ENCODE data around the gene INTS11. TPM values are rescaled to one million over a fixed set of nuclear protein-coding genes. Genes with fewer than 3 reads are reported as not detected.
A peak's percentile ranks its signal among the peaks of the same experiment; 100 is the strongest.

INTS11 gene
- total and polyA plus RNA-seq, 9 of the 15 experiments (the other 6 are each of a cell fraction or from before 2014, with no cell fraction given) = 3.6 to 183 (median 110) TPM

DNA sequence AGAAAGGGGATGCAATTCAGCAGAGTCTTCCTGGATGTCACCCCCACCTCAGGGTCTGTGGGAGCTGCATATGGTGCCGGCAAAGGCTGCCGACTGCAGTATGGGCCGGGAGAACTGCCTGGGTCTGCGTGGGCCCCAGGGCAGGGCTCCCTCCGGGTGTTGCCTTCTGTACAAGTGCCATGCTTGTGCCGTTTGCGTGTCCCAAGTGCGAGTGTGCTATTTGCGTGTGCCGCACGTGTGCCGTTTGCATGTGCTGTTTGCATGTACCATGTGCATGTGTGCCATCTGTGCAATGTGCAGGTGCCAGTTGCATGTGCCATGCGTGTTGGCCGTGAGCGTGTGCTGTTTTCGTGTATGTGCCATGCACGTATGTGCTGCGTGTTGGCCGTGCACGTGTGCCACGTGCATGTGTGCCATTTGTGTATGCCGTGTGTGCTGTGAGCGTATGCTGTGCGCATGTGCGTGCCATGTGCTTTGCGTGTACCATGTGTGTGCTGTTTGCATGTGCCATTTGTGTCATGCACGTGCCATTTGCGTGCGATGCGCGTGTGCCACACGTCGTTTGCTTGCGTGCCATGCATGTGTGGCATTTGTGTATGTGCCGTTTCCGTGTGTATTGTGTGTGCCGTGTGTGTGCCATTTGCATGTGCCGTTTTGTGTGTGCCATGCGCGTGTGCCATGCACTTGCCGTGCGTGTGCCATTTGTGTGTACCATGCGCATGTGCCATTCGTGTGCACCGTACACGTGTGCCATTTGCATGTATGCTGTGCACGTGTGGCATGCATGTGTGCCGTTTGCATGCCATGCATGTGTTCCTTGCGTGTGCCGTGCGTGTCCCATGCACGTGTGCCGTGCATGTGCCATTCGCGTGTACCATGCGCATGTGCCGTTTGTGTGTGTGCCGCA lies 5.1 kb upstream of the INTS11 start:
- ATAC-seq = no peak
- no peak overlapping the region for H3K4me3 ChIP-seq
- peaks cover 18% of the 10 kb centered on the region; the same call in 1 of the 3 replicates for H3K36me3 ChIP-seq (ENCODE audit: control insufficient read depth, insufficient read depth, low read length)
- peaks cover 19% of the 10 kb centered on the region for H3K79me2 ChIP-seq (ENCODE audit: control insufficient read depth, insufficient read depth, low read length)
- FAIRE-seq = peak; percentile 62
- no peak overlapping the region for H3K9ac ChIP-seq (ENCODE audit: insufficient read depth in 1 of 2, low read depth in 2 of 2, low read length in 2 of 2)
- H4K20me1 ChIP-seq (replicated peaks; ENCODE audit: control insufficient read depth, insufficient read depth, low read length) = peaks cover 2% of the 10 kb centered on the region; the same call in 1 of the 2 replicates
- intact Hi-C loops (cut with micrococcal nuclease) (no loop called here), in situ Hi-C loops (cut with MboI) (no loop called here)
- CTCF ChIA-PET (ENCODE audit: low intra/inter-chr PET ratio) = no interaction called here
- no peak overlapping the region for H2AFZ ChIP-seq (ENCODE audit: low read depth, low read length)
- no TSS peak for BruUV-seq (replicated peaks)
- POLR2A ChIA-PET = no interaction called here
- H3K4me2 ChIP-seq (ENCODE audit: insufficient read depth, low read length) = no peak overlapping the region
- peaks cover 6 to 95% of the 10 kb centered on the region in 2 experiments; a peak in 4 of 5 replicates for H3K4me1 ChIP-seq (replicated peaks in 1 of 2; ENCODE audit: control insufficient read depth in 2 of 2, insufficient read depth in 2 of 2, low read length in 2 of 2)
- no peak for DNase-seq (ENCODE audit: extremely low read depth in 1 of 4, low spot score in 3 of 4)
- H3K9me3 ChIP-seq (replicated peaks; ENCODE audit: control insufficient read depth, insufficient read depth, low read depth, low read length) = peaks cover 6% of the 10 kb centered on the region
- H3K9me1 ChIP-seq (ENCODE audit: control insufficient read depth, insufficient read depth, low read length) = peaks cover 4% of the 10 kb centered on the region
- WGBS (ENCODE audit: insufficient coverage, low coverage, missing lambda C conversion rate) = 90% methylated on average over 58 of the region's 58 CpGs
- H3K27me3 ChIP-seq (ENCODE audit: control insufficient read depth in 2 of 2, insufficient read depth in 2 of 2, low read length in 2 of 2) = no peaks in the 10 kb centered on the region
- no peak overlapping the region for H3K27ac ChIP-seq (ENCODE audit: extremely low read depth, low read depth, low read length)
- TF ChIP-seq ZKSCAN8 (CRISPR knock-in tag; IDR thresholded peaks at IDR 0.05) (no peak), NFATC3 (IDR thresholded peaks at IDR 0.05) (no peak), SRSF7 (optimal IDR thresholded peaks at IDR 0.05; ENCODE audit: low read depth, low read length) (no peak), SMARCB1 (IDR thresholded peaks at IDR 0.05; ENCODE audit: insufficient read length, low read depth) (no peak), KLF6 (CRISPR knock-in tag; IDR thresholded peaks at IDR 0.05; ENCODE audit: borderline replicate concordance) (no peak), PHF20 (IDR thresholded peaks at IDR 0.05; ENCODE audit: partially characterized antibody) (no peak), KDM1A (IDR thresholded peaks at IDR 0.05) (peak in 1 of 2 experiments; percentile 59; a peak in 1 of 4 replicates), THRAP3 (IDR thresholded peaks at IDR 0.05; ENCODE audit: borderline replicate concordance) (no peak), NR2C2 (CRISPR knock-in tag; IDR thresholded peaks at IDR 0.05) (0 out of 2 replicates have a peak, but pooled peaks have one; percentile 68), NR2C2 (tag; IDR thresholded peaks at IDR 0.05) (no peak), HNRNPL (IDR thresholded peaks at IDR 0.05; ENCODE audit: low read depth, low read length) (no peak), RHOXF2B (CRISPR knock-in tag; conservative IDR thresholded peaks at IDR 0.05) (no peak), ZNF324 (CRISPR knock-in tag; IDR thresholded peaks at IDR 0.05) (no peak)
- TF ChIP-seq, protein P1, sequence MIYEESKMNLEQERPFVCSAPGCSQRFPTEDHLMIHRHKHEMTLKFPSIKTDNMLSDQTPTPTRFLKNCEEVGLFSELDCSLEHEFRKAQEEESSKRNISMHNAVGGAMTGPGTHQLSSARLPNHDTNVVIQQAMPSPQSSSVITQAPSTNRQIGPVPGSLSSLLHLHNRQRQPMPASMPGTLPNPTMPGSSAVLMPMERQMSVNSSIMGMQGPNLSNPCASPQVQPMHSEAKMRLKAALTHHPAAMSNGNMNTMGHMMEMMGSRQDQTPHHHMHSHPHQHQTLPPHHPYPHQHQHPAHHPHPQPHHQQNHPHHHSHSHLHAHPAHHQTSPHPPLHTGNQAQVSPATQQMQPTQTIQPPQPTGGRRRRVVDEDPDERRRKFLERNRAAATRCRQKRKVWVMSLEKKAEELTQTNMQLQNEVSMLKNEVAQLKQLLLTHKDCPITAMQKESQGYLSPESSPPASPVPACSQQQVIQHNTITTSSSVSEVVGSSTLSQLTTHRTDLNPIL (CRISPR knock-in tag; IDR thresholded peaks at IDR 0.05) = no peak
- TF ChIP-seq, protein P2, sequence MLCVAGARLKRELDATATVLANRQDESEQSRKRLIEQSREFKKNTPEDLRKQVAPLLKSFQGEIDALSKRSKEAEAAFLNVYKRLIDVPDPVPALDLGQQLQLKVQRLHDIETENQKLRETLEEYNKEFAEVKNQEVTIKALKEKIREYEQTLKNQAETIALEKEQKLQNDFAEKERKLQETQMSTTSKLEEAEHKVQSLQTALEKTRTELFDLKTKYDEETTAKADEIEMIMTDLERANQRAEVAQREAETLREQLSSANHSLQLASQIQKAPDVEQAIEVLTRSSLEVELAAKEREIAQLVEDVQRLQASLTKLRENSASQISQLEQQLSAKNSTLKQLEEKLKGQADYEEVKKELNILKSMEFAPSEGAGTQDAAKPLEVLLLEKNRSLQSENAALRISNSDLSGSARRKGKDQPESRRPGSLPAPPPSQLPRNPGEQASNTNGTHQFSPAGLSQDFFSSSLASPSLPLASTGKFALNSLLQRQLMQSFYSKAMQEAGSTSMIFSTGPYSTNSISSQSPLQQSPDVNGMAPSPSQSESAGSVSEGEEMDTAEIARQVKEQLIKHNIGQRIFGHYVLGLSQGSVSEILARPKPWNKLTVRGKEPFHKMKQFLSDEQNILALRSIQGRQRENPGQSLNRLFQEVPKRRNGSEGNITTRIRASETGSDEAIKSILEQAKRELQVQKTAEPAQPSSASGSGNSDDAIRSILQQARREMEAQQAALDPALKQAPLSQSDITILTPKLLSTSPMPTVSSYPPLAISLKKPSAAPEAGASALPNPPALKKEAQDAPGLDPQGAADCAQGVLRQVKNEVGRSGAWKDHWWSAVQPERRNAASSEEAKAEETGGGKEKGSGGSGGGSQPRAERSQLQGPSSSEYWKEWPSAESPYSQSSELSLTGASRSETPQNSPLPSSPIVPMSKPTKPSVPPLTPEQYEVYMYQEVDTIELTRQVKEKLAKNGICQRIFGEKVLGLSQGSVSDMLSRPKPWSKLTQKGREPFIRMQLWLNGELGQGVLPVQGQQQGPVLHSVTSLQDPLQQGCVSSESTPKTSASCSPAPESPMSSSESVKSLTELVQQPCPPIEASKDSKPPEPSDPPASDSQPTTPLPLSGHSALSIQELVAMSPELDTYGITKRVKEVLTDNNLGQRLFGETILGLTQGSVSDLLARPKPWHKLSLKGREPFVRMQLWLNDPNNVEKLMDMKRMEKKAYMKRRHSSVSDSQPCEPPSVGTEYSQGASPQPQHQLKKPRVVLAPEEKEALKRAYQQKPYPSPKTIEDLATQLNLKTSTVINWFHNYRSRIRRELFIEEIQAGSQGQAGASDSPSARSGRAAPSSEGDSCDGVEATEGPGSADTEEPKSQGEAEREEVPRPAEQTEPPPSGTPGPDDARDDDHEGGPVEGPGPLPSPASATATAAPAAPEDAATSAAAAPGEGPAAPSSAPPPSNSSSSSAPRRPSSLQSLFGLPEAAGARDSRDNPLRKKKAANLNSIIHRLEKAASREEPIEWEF (CRISPR knock-in tag; IDR thresholded peaks at IDR 0.05) = no peak
- TF ChIP-seq, protein P3, sequence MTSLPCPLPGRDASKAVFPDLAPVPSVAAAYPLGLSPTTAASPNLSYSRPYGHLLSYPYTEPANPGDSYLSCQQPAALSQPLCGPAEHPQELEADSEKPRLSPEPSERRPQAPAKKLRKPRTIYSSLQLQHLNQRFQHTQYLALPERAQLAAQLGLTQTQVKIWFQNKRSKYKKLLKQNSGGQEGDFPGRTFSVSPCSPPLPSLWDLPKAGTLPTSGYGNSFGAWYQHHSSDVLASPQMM (CRISPR knock-in tag; IDR thresholded peaks at IDR 0.05) = no peak

All from K562 (cell line).